Fibroblast of lung (primary cell): ENCODE results near the gene NFATC2. TPM values are rescaled to one million over a fixed set of nuclear protein-coding genes. Genes with fewer than 3 reads are reported as not detected.

Experiments
- DNase-seq, 2 donors: peaks; one replicate each; pipeline versions ENCODE4 v3.0.0 to v3.0.0-alpha.2; 2010; ENCODE audit warnings: low read depth in 2 of 2
- H2AFZ ChIP-seq: 2 replicates; pipeline ENCODE4 v1.5.1; 2012; ENCODE audit warnings: low read length, control low read depth, inconsistent platforms
- H3K27ac ChIP-seq: 2 replicates; pipeline ENCODE4 v1.5.1; 2011; ENCODE audit warnings: low read length, control low read depth; ENCODE audit not compliant: insufficient read depth
- H3K27me3 ChIP-seq: 2 replicates; pipeline ENCODE4 v1.5.1; 2011; ENCODE audit warnings: mild to moderate bottlenecking, low read length; ENCODE audit not compliant: control insufficient read depth, insufficient read depth
- H3K36me3 ChIP-seq: 2 replicates; pipeline ENCODE4 v1.5.1; 2011; ENCODE audit warnings: low read length; ENCODE audit not compliant: control insufficient read depth, insufficient read depth
- H3K4me1 ChIP-seq: 2 replicates; pipeline ENCODE4 v1.5.1; 2011; ENCODE audit warnings: low read length; ENCODE audit not compliant: control insufficient read depth, insufficient read depth; ENCODE audit errors: extremely low read depth
- H3K4me2 ChIP-seq: 2 replicates; pipeline ENCODE4 v1.5.1; 2011; ENCODE audit warnings: low read length, control low read depth; ENCODE audit not compliant: insufficient read depth; ENCODE audit errors: extremely low read depth
- H3K4me3 ChIP-seq, 4 experiments: fragments of 200-600 bp in 1 of 4; sonication (generic) in 1 of 4; replicated peaks in 1 of 4; 2 replicates each; pipeline ENCODE4 v1.5.1; 2011 to 2016; ENCODE audit warnings: low read length in 4 of 4, low read depth in 3 of 4, mild to moderate bottlenecking in 3 of 4, control low read depth in 2 of 4, inconsistent platforms in 1 of 4, mixed read lengths in 1 of 4; ENCODE audit not compliant: insufficient read depth in 1 of 4; ENCODE audit errors: control extremely low read depth in 1 of 4
- H3K79me2 ChIP-seq: 2 replicates; pipeline ENCODE4 v1.5.1; 2012; ENCODE audit warnings: mild to moderate bottlenecking, low read length, inconsistent platforms; ENCODE audit not compliant: control insufficient read depth, insufficient read depth
- H3K9ac ChIP-seq: 2 replicates; pipeline ENCODE4 v1.5.1; 2011; ENCODE audit warnings: mild to moderate bottlenecking, low read length, control low read depth; ENCODE audit not compliant: insufficient read depth
- H3K9me3 ChIP-seq: 2 replicates; pipeline ENCODE4 v1.5.1; 2012; ENCODE audit warnings: low read depth, low read length; ENCODE audit not compliant: control insufficient read depth, insufficient read depth
- H4K20me1 ChIP-seq: 2 replicates; pipeline ENCODE4 v1.5.1; 2011; ENCODE audit warnings: low read length; ENCODE audit not compliant: control insufficient read depth, insufficient read depth; ENCODE audit errors: extremely low read depth
- CTCF ChIP-seq, 2 donors: IDR thresholded peaks in 1 of 2; conservative IDR thresholded peaks in 1 of 2; 1 replicate in 1 of 2; 2 replicates in 1 of 2; pipeline ENCODE4 v1.5.1; 2011 to 2012; ENCODE audit warnings: low read length in 2 of 2, control low read depth in 1 of 2, inconsistent platforms in 1 of 2, low read depth in 1 of 2, mild to moderate bottlenecking in 1 of 2
- EZH2 ChIP-seq: IDR thresholded peaks from 2 replicates; pipeline ENCODE4 v1.5.1; 2012; ENCODE audit warnings: low read length, control low read depth, mild to moderate bottlenecking; ENCODE audit errors: missing control alignments
- polyA plus RNA-seq, 2 donors: library from polyadenylated mRNA; depleted of rRNA in 1 of 2; stranded (reverse) in 1 of 2; unstranded in 1 of 2; fragments of >200 nt; gene quantifications; 2 replicates each; pipeline ENCODE4 v1.2.1, GENCODE V29; 2011 to 2012; ENCODE audit warnings: missing spikeins in 1 of 2
- total RNA-seq: library from RNA; depleted of rRNA; stranded (reverse); fragments of >200 nt; gene quantifications from 2 replicates; pipeline ENCODE4 v1.2.1, GENCODE V29; 2014

Gene NFATC2
- total and polyA plus RNA-seq, 2 donors (not counting 1 experiment from before 2014, with no cell fraction given): 0.50 to 1.2 TPM

GRCh38 chr20:51484831-51485230 is 57.7 kb downstream of the NFATC2 start:
- H3K27ac ChIP-seq: no peak overlapping the region
- no peak for TF ChIP-seq EZH2
- no peak for TF ChIP-seq CTCF (conservative IDR thresholded peaks at IDR 0.05 in 1 of 2, IDR thresholded peaks at IDR 0.05 in 1 of 2; ENCODE audit: low read depth in 1 of 2, low read length in 2 of 2)
- H3K4me2 ChIP-seq: no peak overlapping the region
- H3K79me2 ChIP-seq: no peaks in the 10 kb centered on the region
- H4K20me1 ChIP-seq: no peaks in the 10 kb centered on the region
- no peak overlapping the region for H3K9ac ChIP-seq
- H2AFZ ChIP-seq: no peak overlapping the region
- no peaks in the 10 kb centered on the region for H3K36me3 ChIP-seq
- no peak for DNase-seq
- H3K9me3 ChIP-seq: no peaks in the 10 kb centered on the region
- no peaks in the 10 kb centered on the region for H3K27me3 ChIP-seq
- no peak overlapping the region for H3K4me3 ChIP-seq
- H3K4me1 ChIP-seq: no peaks in the 10 kb centered on the region

- H3K4me1 ChIP-seq: no peaks in the 10 kb centered on the region
- TF ChIP-seq EZH2 (no peak), CTCF (conservative IDR thresholded peaks at IDR 0.05 in 1 of 2, IDR thresholded peaks at IDR 0.05 in 1 of 2; ENCODE audit: low read depth in 1 of 2, low read length in 2 of 2) (no peak)
- no peak overlapping the region for H3K4me2 ChIP-seq
- no peaks in the 10 kb centered on the region for H3K9me3 ChIP-seq
- no peaks in the 10 kb centered on the region for H3K27me3 ChIP-seq
- H4K20me1 ChIP-seq: no peaks in the 10 kb centered on the region
- H3K36me3 ChIP-seq: no peaks in the 10 kb centered on the region
- H3K4me3 ChIP-seq: no peak overlapping the region
- no peak overlapping the region for H3K9ac ChIP-seq
- no peak for DNase-seq
- H2AFZ ChIP-seq: no peak overlapping the region
- no peaks in the 10 kb centered on the region for H3K79me2 ChIP-seq
- H3K27ac ChIP-seq: no peak overlapping the region
These were observed 58.2 kb downstream of the NFATC2 start for GRCh38 chr20:51484141-51484815.

GRCh38 chr20:51482836-51483473 is 59.6 kb downstream of the NFATC2 start:
- H2AFZ ChIP-seq: no peak overlapping the region
- H4K20me1 ChIP-seq: no peaks in the 10 kb centered on the region
- H3K36me3 ChIP-seq: no peaks in the 10 kb centered on the region
- H3K9me3 ChIP-seq: no peaks in the 10 kb centered on the region
- H3K4me2 ChIP-seq: no peak overlapping the region
- TF ChIP-seq EZH2 (no peak), CTCF (conservative IDR thresholded peaks at IDR 0.05 in 1 of 2, IDR thresholded peaks at IDR 0.05 in 1 of 2; ENCODE audit: low read depth in 1 of 2, low read length in 2 of 2) (no peak)
- H3K4me1 ChIP-seq: no peaks in the 10 kb centered on the region
- no peak for DNase-seq
- no peak overlapping the region for H3K27ac ChIP-seq
- H3K4me3 ChIP-seq: no peak overlapping the region
- no peaks in the 10 kb centered on the region for H3K27me3 ChIP-seq
- H3K79me2 ChIP-seq: no peaks in the 10 kb centered on the region
- no peak overlapping the region for H3K9ac ChIP-seq
